ENCODE results near the gene RIPOR3. TPM values are rescaled to one million over a fixed set of nuclear protein-coding genes. Genes with fewer than 3 reads are reported as not detected.
A peak's percentile ranks its signal among the peaks of the same experiment; 100 is the strongest.
"Not testable (repeated sequence)": the region's sequence is repeated elsewhere in the genome, so short reads cannot be mapped to it uniquely, and the experiment has no call there.

Gene RIPOR3
- total and polyA plus RNA-seq, 5 donors from 2014 or later = 0.69 to 1.9 (median 1.3) TPM

DNA sequence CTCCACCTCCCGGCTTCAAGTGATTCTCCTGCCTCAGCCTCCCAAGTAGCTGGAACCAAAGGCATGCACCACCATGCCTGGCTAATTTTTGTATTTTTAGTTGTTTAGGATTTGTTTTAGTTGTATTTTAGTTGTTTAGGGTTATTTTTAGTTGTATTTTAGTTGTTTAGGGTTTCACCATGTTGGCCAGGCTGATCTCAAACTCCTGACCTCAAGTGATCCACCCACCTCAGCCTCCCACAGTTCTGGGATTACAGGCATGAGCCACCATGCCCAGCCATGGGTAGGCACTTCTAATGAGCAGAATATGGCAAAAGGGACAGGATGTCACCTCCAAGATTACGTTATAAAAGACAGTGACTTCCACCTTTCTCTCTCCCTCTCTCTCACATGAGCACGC lies 20.3 kb downstream of the RIPOR3 start:
- not testable (repeated sequence) for H3K27me3 Mint-ChIP-seq; H3K4me1 ChIP-seq (ENCODE audit: control insufficient read depth, insufficient read depth, low read length, poor library complexity, severe bottlenecking); ATAC-seq (ENCODE audit: low read depth in 2 of 2); H3K4me1 Mint-ChIP-seq; H3K9me3 ChIP-seq (ENCODE audit: control insufficient read depth in 2 of 2, low read length in 2 of 2); H3K27ac ChIP-seq (ENCODE audit: insufficient read depth, low read length, poor library complexity, severe bottlenecking); H3K4me3 Mint-ChIP-seq; H3K27me3 ChIP-seq (ENCODE audit: control insufficient read depth, insufficient read depth, low read length); DNase-seq; H3K9me3 Mint-ChIP-seq; H3K36me3 Mint-ChIP-seq; H3K4me3 ChIP-seq (ENCODE audit: low read depth, low read length); H3K36me3 ChIP-seq (ENCODE audit: control insufficient read depth, insufficient read depth, low read length)
- peak overlapping the region in 1 of 3 donors; percentile 74 for H3K27ac Mint-ChIP-seq

DNA sequence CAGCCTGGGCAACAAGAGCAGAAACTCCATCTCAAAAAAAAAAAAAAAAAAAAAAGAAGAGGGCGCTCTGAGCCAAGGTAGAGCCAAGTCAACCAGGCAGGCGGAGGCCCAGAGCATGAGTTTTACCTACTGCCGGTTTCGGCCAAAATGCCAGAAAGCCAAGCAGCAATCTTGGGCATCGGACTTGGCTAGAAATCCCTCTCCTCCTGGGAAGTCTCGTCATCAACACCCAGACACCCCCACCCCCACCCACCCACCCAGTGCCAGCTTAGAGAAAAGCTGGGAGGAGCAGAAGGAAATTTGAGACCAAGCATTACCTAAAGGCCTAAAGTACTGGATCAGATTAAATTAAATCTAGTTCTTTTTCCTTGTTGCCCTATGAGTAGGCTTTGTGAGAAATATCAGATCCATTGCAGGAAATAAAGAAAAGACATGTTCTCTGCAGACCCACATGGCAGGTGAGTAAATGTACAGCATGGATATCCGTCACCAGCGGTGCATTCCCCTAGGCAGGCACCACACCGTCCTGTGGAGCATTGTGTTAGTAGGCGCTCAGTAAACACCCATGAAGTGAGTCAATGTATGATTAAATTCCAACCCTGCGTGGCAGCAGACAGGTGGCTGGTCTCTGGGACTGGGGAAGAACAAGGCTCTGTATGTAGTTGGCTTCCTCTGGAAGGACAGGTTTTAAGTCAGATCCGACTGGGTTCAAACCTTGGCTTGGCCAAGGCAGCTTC lies 21.0 kb downstream of the RIPOR3 start:
- H3K4me3 Mint-ChIP-seq = no peak overlapping the region
- Histone ChIP-seq H3K9me3 (ENCODE audit: control insufficient read depth in 2 of 2, low read length in 2 of 2) (no peaks in the 10 kb centered on the region), H3K27ac (ENCODE audit: insufficient read depth, low read length, poor library complexity, severe bottlenecking) (no peak overlapping the region), H3K4me1 (ENCODE audit: control insufficient read depth, insufficient read depth, low read length, poor library complexity, severe bottlenecking) (no peaks in the 10 kb centered on the region), H3K36me3 (ENCODE audit: control insufficient read depth, insufficient read depth, low read length) (no peaks in the 10 kb centered on the region), H3K27me3 (ENCODE audit: control insufficient read depth, insufficient read depth, low read length) (no peaks in the 10 kb centered on the region), H3K4me3 (ENCODE audit: low read depth, low read length) (no peak overlapping the region)
- no peaks in the 10 kb centered on the region for H3K36me3 Mint-ChIP-seq
- no peak for DNase-seq
- H3K9me3 Mint-ChIP-seq = no peaks in the 10 kb centered on the region
- no peak overlapping the region for H3K27ac Mint-ChIP-seq
- H3K4me1 Mint-ChIP-seq = no peaks in the 10 kb centered on the region
- no peak for ATAC-seq (ENCODE audit: low read depth in 2 of 2)
- H3K27me3 Mint-ChIP-seq = peaks cover 7% of the 10 kb centered on the region

DNA sequence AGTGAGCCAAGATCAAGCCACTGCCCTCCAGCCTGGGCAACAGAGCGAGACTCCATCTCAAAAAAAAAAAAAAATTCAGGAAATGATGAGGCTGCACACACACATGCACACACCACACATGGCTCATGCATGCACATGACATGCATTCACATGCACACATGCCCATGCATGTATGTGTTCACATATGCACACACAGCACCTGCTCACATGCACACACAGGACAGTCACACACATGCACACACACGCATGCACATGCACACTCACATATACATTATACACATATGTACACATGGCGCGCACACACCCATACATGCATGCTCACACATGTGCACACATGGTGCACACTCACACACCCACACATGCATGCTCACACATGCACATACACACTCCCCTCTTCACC lies 22.5 kb downstream of the RIPOR3 start:
- H3K9me3 ChIP-seq (ENCODE audit: control insufficient read depth in 2 of 2, low read length in 2 of 2) = no peaks in the 10 kb centered on the region

DNA sequence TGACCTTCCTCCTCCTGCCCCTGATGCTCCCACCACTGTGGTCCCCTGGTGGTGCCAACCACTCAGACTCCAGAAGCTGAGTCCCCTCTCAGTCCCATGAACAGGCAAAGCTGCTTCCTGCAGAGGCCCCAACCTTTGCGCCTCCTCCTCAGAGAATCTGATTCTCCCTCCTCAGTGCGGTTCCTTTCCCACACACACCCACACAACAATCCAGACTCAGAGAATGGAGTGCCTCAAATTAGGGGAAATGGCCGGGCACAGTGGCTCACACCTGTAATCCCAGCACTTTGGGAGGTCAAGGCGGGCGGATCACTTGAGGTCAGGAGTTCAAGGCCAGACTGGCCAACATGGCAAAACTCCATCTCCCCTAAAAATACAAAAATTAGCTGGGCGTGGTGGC lies 23.0 kb downstream of the RIPOR3 start:
- H3K4me3 Mint-ChIP-seq = no peak overlapping the region
- no peaks in the 10 kb centered on the region for H3K9me3 Mint-ChIP-seq
- H3K4me1 ChIP-seq (ENCODE audit: control insufficient read depth, insufficient read depth, low read length, poor library complexity, severe bottlenecking) = no peaks in the 10 kb centered on the region
- H3K27me3 Mint-ChIP-seq = peaks cover 11% of the 10 kb centered on the region
- no peak overlapping the region for H3K27ac ChIP-seq (ENCODE audit: insufficient read depth, low read length, poor library complexity, severe bottlenecking)
- no peaks in the 10 kb centered on the region for H3K9me3 ChIP-seq (ENCODE audit: control insufficient read depth in 2 of 2, low read length in 2 of 2)
- no peaks in the 10 kb centered on the region for H3K36me3 ChIP-seq (ENCODE audit: control insufficient read depth, insufficient read depth, low read length)
- DNase-seq (no peak), ATAC-seq (ENCODE audit: low read depth in 2 of 2) (no peak)
- H3K27ac Mint-ChIP-seq = no peak overlapping the region
- H3K36me3 Mint-ChIP-seq = no peaks in the 10 kb centered on the region
- H3K4me3 ChIP-seq (ENCODE audit: low read depth, low read length) = no peak overlapping the region
- no peaks in the 10 kb centered on the region for H3K4me1 Mint-ChIP-seq
- no peaks in the 10 kb centered on the region for H3K27me3 ChIP-seq (ENCODE audit: control insufficient read depth, insufficient read depth, low read length)

More for the DNA sequence above, 22.5 kb downstream of the RIPOR3 start:
- Mint-ChIP-seq H3K27ac (peak overlapping the region in 1 of 3 donors; percentile 26), H3K4me3 (no peak overlapping the region), H3K36me3 (no peaks in the 10 kb centered on the region), H3K4me1 (no peaks in the 10 kb centered on the region), H3K27me3 (peaks cover 11% of the 10 kb centered on the region), H3K9me3 (no peaks in the 10 kb centered on the region)
- Histone ChIP-seq H3K27ac (ENCODE audit: insufficient read depth, low read length, poor library complexity, severe bottlenecking) (no peak overlapping the region), H3K36me3 (ENCODE audit: control insufficient read depth, insufficient read depth, low read length) (no peaks in the 10 kb centered on the region), H3K4me3 (ENCODE audit: low read depth, low read length) (no peak overlapping the region), H3K27me3 (ENCODE audit: control insufficient read depth, insufficient read depth, low read length) (no peaks in the 10 kb centered on the region), H3K4me1 (ENCODE audit: control insufficient read depth, insufficient read depth, low read length, poor library complexity, severe bottlenecking) (no peaks in the 10 kb centered on the region)
- DNase-seq (no peak), ATAC-seq (ENCODE audit: low read depth in 2 of 2) (no peak)

DNA sequence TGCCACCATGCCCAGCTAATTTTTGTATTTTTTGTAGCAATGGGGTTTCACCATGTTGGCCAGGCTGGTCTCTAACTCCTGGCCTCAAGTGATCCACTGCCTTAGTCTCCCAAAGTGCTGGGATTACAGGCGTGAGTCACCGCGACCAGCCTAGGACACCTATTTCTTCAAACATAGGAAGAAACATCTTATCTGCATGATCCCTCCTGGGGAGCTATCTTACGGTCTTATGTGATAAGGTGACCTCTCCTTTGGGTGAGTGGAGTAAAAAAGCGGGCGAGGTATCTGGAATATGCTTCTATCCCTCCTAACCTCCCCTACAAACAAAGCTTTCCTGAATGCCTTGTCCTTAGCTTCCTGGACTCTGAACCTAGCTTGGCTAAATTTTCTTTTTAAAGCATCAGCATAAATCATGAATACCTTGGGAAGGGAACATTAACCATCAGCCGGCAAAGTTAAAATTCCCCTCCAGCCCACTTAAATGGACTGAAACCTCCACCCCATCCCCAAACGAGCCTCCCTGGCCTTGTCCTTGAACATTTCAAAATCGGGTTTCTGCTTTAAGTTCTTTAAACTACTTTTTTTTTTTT lies 24.5 kb downstream of the RIPOR3 start:
- H3K4me1 Mint-ChIP-seq = no peaks in the 10 kb centered on the region
- no peaks in the 10 kb centered on the region for H3K4me1 ChIP-seq (ENCODE audit: control insufficient read depth, insufficient read depth, low read length, poor library complexity, severe bottlenecking)
- no peak overlapping the region for H3K27ac Mint-ChIP-seq
- H3K4me3 Mint-ChIP-seq = no peak overlapping the region
- no peaks in the 10 kb centered on the region for H3K9me3 ChIP-seq (ENCODE audit: control insufficient read depth in 2 of 2, low read length in 2 of 2)
- H3K4me3 ChIP-seq (ENCODE audit: low read depth, low read length) = no peak overlapping the region
- no peaks in the 10 kb centered on the region for H3K36me3 ChIP-seq (ENCODE audit: control insufficient read depth, insufficient read depth, low read length)
- no peak for ATAC-seq (ENCODE audit: low read depth in 2 of 2)
- H3K27me3 ChIP-seq (ENCODE audit: control insufficient read depth, insufficient read depth, low read length) = no peaks in the 10 kb centered on the region
- H3K27me3 Mint-ChIP-seq = peaks cover 11% of the 10 kb centered on the region
- no peak for DNase-seq
- no peaks in the 10 kb centered on the region for H3K36me3 Mint-ChIP-seq
- H3K9me3 Mint-ChIP-seq = no peaks in the 10 kb centered on the region
- no peak overlapping the region for H3K27ac ChIP-seq (ENCODE audit: insufficient read depth, low read length, poor library complexity, severe bottlenecking)

DNA sequence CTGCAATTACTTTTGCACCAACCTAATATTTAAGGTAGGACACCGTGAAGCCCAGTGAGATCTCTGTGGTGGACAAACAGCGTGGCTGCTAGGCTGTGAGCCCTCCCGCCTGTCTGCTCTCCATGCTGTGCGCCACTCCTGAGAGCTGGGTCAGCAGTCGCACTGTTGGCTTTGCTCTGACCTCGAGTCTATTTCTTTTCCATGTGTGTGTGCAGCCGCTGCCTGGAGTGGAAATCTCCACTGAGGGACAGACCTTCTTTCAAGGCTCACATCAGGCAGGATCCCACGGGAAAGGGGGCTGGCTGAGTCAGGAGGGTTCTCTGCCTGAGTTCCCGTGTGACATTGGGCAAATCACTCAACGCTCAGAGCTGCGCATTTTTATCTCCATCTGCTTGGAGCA lies 27.1 kb downstream of the RIPOR3 start:
- H3K4me1 ChIP-seq (ENCODE audit: control insufficient read depth, insufficient read depth, low read length, poor library complexity, severe bottlenecking) = no peaks in the 10 kb centered on the region
- H3K27ac ChIP-seq (ENCODE audit: insufficient read depth, low read length, poor library complexity, severe bottlenecking) = no peak overlapping the region
- Mint-ChIP-seq H3K36me3 (no peaks in the 10 kb centered on the region), H3K4me1 (no peaks in the 10 kb centered on the region), H3K27me3 (peaks cover 18% of the 10 kb centered on the region), H3K27ac (no peak overlapping the region), H3K9me3 (no peaks in the 10 kb centered on the region), H3K4me3 (no peak overlapping the region)
- no peak overlapping the region for H3K4me3 ChIP-seq (ENCODE audit: low read depth, low read length)
- no peaks in the 10 kb centered on the region for H3K36me3 ChIP-seq (ENCODE audit: control insufficient read depth, insufficient read depth, low read length)
- H3K27me3 ChIP-seq (ENCODE audit: control insufficient read depth, insufficient read depth, low read length) = no peaks in the 10 kb centered on the region
- no peak for DNase-seq
- ATAC-seq (ENCODE audit: low read depth in 2 of 2) = no peak
- no peaks in the 10 kb centered on the region for H3K9me3 ChIP-seq (ENCODE audit: control insufficient read depth in 2 of 2, low read length in 2 of 2)

DNA sequence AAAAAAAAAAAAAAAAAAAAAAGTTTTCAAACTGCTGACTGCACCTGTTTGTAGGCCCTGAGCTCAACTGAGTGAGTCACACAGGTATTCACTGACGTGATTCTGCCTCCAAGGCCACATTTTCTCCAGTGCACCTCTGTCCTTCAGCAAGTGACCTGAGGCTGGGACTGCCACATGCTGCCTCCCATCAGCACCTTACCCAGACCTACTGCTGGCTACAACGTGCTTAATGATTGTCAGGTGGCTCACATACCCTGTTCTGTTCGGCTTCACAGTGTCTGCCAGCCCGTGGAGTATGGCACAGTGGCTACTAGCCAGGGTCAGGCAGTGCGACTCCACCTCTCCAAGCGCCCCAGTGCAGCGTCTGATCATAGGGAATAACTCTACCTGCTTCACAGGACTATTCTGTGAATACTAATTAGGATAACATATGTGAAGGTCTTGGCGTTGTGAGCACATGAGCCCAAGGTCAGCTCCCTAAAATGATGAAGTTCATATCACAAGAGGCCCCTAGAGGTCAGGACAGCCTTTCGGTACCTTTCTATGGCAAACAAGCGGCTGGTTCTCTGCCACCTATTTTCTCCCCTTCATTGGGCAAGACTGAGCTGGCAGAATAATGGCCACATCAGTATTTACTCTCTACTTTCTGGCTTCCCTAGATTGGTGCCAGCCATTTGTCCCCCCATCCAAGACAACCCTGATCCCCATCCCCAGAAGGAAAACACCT lies 28.1 kb downstream of the RIPOR3 start:
- DNase-seq = peak in 1 of 3 donors; percentile 20
- Histone ChIP-seq H3K27ac (ENCODE audit: insufficient read depth, low read length, poor library complexity, severe bottlenecking) (no peak overlapping the region), H3K4me1 (ENCODE audit: control insufficient read depth, insufficient read depth, low read length, poor library complexity, severe bottlenecking) (no peaks in the 10 kb centered on the region), H3K36me3 (ENCODE audit: control insufficient read depth, insufficient read depth, low read length) (no peaks in the 10 kb centered on the region), H3K9me3 (ENCODE audit: control insufficient read depth in 2 of 2, low read length in 2 of 2) (no peaks in the 10 kb centered on the region), H3K27me3 (ENCODE audit: control insufficient read depth, insufficient read depth, low read length) (no peaks in the 10 kb centered on the region), H3K4me3 (ENCODE audit: low read depth, low read length) (no peak overlapping the region)
- ATAC-seq (ENCODE audit: low read depth in 2 of 2) = no peak
- H3K4me3 Mint-ChIP-seq = no peak overlapping the region
- peaks cover 14% of the 10 kb centered on the region for H3K27me3 Mint-ChIP-seq
- no peaks in the 10 kb centered on the region for H3K4me1 Mint-ChIP-seq
- H3K36me3 Mint-ChIP-seq = no peaks in the 10 kb centered on the region
- H3K9me3 Mint-ChIP-seq = no peaks in the 10 kb centered on the region
- no peak overlapping the region for H3K27ac Mint-ChIP-seq
